NT2/D1 (cell line): ENCODE data around the gene TMEM14B.

Source experiments
- SUZ12 ChIP-seq: IDR thresholded peaks from 2 replicates; pipeline ENCODE4 v1.6.1; 2011; ENCODE audit not compliant: insufficient read length, insufficient read depth; ENCODE audit errors: extremely low read depth
- YY1 ChIP-seq: IDR thresholded peaks from 2 replicates; pipeline ENCODE4 v1.6.1; 2011; ENCODE audit not compliant: insufficient read length, insufficient read depth
- ZNF274 ChIP-seq: IDR thresholded peaks from 2 replicates; pipeline ENCODE4 v1.6.1; 2011; ENCODE audit warnings: mild to moderate bottlenecking, low read depth, low read length

DNA sequence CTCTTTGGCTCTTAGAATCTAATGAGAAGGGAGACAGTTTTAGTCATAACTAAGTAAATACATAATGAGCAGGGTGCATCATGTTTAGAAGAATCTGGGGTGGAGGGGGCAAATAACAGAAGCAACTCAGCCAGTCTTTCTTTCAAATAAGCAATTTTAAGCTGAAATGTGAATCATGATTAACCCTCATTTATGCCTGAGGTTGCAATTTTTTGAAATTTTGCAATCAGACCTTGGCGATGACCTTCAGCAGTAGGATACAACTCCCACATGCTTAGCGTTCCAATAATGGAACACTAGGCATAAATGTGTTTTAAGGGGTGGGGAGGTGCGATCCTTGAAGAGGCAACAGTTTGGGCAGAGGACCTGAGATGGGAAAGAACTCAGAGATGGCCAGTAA is 30.6 kb downstream of the TMEM14B start:
- TF ChIP-seq ZNF274 = no peak
- no peak for TF ChIP-seq SUZ12
- TF ChIP-seq YY1 = no peak
